HG02840 (cell line): ENCODE data around the gene PPM1N.
A peak's percentile ranks its signal among the peaks of the same experiment; 100 is the strongest.

Source experiments
- ATAC-seq: cut with Tn5 transposase; IDR thresholded peaks from one replicate; pipeline ENCODE4 v1.9.1; 2021; ENCODE audit warnings: mild to moderate bottlenecking, moderate library complexity, moderate number of reproducible peaks; ENCODE audit not compliant: unreplicated experiment, low FRiP score

PPM1N gene

DNA sequence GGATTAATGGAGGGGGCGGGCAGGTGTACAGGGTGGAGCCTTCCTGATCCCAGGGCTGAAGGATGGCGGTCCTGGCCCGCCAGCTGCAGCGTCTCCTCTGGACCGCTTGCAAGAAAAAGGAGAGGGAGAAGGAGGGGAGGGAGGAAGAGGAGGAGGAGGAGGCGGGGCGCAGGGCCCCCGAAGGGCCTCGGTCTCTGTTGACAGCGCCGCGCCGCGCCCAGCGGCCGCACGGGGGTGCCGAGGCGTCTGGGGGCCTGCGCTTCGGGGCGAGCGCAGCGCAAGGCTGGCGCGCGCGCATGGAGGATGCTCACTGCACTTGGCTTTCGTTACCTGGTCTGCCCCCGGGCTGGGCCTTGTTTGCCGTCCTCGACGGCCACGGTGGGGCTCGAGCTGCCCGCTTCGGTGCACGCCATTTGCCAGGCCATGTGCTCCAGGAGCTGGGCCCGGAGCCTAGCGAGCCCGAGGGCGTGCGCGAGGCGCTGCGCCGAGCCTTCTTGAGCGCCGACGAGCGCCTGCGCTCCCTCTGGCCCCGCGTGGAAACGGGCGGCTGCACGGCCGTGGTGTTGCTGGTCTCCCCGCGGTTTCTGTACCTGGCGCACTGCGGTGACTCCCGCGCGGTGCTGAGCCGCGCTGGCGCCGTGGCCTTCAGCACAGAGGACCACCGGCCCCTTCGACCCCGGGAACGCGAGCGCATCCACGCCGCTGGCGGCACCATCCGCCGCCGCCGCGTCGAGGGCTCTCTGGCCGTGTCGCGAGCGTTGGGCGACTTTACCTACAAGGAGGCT lies at the start of gene PPM1N:
Gene PPM1N, plus strand, starts transcription at position 33 of the 785 bp plus-strand sequence. Its CDS starts 30 bp downstream, at position 63.
- no peak for ATAC-seq

GRCh38 chr19:45448887-45449299 lies 49.4 kb upstream of the PPM1N start:
- ATAC-seq, result no peak

GRCh38 chr19:45450012-45450333 lies 48.3 kb upstream of the PPM1N start:
- ATAC-seq, result no peak

GRCh38 chr19:45451131-45451849 lies 47.0 kb upstream of the PPM1N start:
- ATAC-seq, result no peak

DNA sequence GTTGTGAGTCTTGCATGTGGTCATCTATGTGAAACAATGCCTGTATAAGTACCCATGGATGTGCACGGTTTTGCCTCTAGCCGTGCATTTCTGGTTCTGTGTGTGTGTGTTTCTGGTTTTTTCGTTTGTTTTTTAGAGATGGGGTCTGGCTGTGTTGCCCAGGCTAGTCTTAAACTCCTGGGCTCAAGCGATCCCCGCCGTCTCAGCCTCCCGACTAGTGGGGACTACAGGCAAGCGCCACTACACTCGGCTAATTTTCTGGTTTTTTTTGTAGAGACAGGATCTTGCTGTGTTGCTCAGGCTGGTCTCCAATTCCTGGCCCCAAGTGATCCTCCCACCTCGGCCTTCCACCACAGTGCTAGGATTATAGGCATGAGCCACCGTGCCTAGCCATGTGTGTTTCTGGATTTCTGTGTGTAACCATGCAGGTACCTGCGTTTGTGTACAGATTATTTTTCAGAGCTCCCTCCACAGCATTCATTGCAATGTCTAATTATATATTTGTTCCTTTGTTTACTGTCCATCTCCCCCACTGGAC lies 46.3 kb upstream of the PPM1N start:
- no peak for ATAC-seq

- no peak for ATAC-seq
These were observed 42.3 kb upstream of the PPM1N start for GRCh38 chr19:45455707-45456499.

DNA sequence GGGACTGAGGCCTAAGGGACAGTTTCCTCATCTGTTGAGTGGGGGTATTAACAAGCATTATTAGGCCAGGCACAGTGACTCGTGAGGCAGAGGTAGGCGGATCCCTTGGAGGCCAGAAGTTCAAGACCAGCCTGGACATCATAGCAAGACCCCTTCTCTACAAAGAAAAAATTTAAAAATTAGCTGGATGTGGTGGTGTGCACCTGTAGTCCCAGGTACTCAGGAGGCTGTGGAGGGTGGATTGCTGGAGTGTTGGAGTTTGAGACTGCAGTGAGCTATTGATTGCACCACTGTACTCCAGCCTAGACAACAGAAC lies 41.8 kb upstream of the PPM1N start:
- ATAC-seq, result no peak

DNA sequence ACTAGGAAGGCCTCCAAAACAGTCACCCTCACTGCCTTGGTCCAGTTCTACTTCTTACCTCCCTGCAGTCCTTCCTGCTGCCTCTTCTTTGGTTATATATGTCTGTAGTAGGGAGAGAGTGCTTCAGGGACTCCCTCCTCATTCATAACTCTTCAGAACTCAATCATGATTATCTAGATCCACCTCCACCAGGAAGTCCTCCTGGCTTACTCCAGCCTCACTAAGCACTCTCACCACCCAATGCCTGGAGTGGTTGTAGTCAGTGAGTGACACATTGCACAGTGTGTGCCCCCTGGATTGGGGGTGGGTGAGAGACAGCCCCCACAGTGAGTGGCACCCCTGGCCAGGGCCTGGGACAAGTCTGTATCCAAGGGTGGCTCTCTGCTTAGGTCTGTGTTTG lies 40.5 kb upstream of the PPM1N start:
- ATAC-seq, result no peak

- ATAC-seq, result no peak
These were observed 37.4 kb upstream of the PPM1N start for GRCh38 chr19:45460807-45461347.

GRCh38 chr19:45462174-45462573 lies 36.1 kb upstream of the PPM1N start:
- ATAC-seq, result no peak

- ATAC-seq, result no peak
These were observed 35.0 kb upstream of the PPM1N start for GRCh38 chr19:45463241-45463640.

GRCh38 chr19:45464274-45464673 lies 34.0 kb upstream of the PPM1N start:
- ATAC-seq, result no peak

- ATAC-seq, result no peak
These were observed 33.3 kb upstream of the PPM1N start for GRCh38 chr19:45464852-45465441.

DNA sequence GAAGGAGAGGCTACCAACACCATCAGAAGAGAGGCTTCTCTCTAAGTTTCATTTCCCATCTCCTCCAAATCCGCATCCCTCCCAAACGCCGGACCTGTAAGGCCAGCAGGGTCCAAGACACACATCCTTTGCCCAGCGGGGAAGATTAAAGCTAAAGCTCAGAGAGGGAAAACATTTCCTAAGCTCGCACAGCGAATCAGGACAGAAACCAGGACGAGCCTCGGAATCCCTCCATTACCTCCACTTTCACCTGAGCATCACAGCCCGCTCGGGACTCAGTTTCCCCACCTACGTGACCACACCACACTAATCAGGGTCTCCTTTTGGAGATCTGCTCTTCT lies 31.2 kb upstream of the PPM1N start:
- no peak for ATAC-seq

- ATAC-seq, result peak; percentile 55
These were observed 30.6 kb upstream of the PPM1N start, which contains the start of gene FOSB for GRCh38 chr19:45467456-45468158. FOSB (plus strand) TSS chr19:45467996; CDS start chr19:45468587, 591 bp downstream.

GRCh38 chr19:45468159-45468651 lies 30.0 kb upstream of the PPM1N start:
- no peak for ATAC-seq

DNA sequence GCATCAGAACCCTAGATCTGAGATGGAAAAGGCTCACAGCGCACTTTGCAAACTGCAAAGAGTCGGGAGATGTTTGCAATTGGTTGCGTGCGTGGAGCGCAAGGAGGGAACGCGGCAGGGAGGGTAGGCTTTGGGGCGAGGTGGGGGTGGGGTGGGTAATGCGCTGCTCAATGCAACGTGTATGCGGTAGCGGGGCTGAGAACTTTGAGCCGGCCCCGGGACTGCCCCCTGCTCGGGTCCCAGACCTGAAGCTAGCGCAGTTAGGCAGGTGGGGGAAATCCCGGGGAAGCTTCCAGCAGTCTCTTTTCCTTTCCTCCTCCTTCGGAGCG lies 29.5 kb upstream of the PPM1N start:
- peak; percentile 23 for ATAC-seq

GRCh38 chr19:45469132-45469944 lies 28.9 kb upstream of the PPM1N start:
- ATAC-seq, result peak; percentile 56
